NCI-H2029 treated with DMSO at 0.1 percent for 48 hours (cell line): ENCODE measurements around the gene SF3B1.
"Not testable (repeated sequence)": the region's sequence is repeated elsewhere in the genome, so short reads cannot be mapped to it uniquely, and the experiment has no call there.

Experiments
- DNase-seq: peaks from one replicate; lab custom pipeline; 2025; lab: John Stamatoyannopoulos, UW

SF3B1 gene, protein sequence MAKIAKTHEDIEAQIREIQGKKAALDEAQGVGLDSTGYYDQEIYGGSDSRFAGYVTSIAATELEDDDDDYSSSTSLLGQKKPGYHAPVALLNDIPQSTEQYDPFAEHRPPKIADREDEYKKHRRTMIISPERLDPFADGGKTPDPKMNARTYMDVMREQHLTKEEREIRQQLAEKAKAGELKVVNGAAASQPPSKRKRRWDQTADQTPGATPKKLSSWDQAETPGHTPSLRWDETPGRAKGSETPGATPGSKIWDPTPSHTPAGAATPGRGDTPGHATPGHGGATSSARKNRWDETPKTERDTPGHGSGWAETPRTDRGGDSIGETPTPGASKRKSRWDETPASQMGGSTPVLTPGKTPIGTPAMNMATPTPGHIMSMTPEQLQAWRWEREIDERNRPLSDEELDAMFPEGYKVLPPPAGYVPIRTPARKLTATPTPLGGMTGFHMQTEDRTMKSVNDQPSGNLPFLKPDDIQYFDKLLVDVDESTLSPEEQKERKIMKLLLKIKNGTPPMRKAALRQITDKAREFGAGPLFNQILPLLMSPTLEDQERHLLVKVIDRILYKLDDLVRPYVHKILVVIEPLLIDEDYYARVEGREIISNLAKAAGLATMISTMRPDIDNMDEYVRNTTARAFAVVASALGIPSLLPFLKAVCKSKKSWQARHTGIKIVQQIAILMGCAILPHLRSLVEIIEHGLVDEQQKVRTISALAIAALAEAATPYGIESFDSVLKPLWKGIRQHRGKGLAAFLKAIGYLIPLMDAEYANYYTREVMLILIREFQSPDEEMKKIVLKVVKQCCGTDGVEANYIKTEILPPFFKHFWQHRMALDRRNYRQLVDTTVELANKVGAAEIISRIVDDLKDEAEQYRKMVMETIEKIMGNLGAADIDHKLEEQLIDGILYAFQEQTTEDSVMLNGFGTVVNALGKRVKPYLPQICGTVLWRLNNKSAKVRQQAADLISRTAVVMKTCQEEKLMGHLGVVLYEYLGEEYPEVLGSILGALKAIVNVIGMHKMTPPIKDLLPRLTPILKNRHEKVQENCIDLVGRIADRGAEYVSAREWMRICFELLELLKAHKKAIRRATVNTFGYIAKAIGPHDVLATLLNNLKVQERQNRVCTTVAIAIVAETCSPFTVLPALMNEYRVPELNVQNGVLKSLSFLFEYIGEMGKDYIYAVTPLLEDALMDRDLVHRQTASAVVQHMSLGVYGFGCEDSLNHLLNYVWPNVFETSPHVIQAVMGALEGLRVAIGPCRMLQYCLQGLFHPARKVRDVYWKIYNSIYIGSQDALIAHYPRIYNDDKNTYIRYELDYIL

GRCh38 chr2:197434541-197435513 lies at the start of gene SF3B1:
Gene SF3B1, minus strand, starts transcription at chr2:197435028. Its CDS starts 29 bp downstream, at chr2:197434999.
- peak; percentile 66 for DNase-seq

- not testable (repeated sequence) for DNase-seq
Measured at GRCh38 chr2:197484248-197484647, 49.4 kb upstream of the SF3B1 start.

GRCh38 chr2:197480165-197481036 lies 45.6 kb upstream of the SF3B1 start:
- DNase-seq = no peak

- no peak for DNase-seq
Measured at GRCh38 chr2:197477797-197478196, 43.0 kb upstream of the SF3B1 start.

GRCh38 chr2:197472166-197472565 lies 37.3 kb upstream of the SF3B1 start:
- DNase-seq = no peak

GRCh38 chr2:197464175-197464574 lies 29.3 kb upstream of the SF3B1 start:
- no peak for DNase-seq

DNA sequence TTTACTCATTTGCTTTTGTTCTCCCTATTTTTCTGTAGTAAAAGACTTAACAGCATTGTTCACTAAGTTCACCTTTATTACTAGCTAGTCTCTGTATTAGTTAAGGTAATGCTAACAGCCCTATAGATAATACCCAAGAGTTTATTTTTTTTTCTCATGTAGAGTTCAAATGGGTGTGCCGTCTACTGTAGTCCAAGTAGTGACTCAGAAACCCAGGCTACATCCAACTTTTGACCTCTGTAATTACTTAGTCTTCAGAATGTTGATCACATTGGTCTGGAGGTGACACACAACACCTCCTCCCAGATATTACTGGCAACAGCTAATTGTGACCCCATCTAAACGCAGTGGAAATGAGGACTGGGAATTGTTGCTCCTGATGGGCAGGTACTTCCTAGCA lies 26.2 kb upstream of the SF3B1 start:
- DNase-seq = no peak

DNA sequence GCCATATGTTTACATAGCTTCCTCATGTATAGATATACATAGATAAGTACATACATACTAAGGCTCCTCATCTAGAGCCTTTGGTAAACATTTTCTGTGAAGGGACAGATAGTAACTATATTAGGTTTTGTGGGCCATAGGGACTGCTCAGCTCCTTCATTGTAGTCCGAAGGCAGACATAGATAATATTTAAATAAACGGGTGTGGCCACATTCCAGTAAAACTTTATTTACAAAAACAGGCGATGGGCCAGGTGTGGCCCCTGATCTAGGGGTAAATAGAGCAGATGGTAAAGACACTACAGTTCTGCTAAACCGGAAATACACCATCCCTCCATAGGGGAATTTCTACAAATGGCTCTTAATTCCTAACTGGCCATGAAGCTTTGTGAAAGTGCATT lies 25.8 kb upstream of the SF3B1 start:
- DNase-seq = no peak

GRCh38 chr2:197455428-197455827 lies 20.6 kb upstream of the SF3B1 start:
- DNase-seq = no peak

DNA sequence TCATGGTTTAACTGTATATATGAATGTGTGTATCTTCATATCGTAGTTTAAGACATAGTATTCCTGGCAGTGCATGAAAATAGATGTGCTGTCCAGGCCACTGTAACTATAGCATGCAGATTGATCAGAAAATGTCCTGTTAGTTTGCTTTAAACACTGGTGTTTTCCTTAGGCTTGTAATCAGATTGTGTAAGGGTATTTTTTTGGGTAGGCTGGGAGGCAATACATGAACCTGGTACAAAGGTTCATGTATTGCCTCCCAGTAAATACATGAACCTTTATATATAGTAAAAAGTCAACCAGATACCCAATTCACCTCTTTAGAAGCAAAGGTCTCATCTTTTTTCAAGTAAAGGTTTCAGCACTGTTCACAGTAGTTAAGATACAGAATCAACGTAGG lies 20.1 kb upstream of the SF3B1 start:
- no peak for DNase-seq

DNA sequence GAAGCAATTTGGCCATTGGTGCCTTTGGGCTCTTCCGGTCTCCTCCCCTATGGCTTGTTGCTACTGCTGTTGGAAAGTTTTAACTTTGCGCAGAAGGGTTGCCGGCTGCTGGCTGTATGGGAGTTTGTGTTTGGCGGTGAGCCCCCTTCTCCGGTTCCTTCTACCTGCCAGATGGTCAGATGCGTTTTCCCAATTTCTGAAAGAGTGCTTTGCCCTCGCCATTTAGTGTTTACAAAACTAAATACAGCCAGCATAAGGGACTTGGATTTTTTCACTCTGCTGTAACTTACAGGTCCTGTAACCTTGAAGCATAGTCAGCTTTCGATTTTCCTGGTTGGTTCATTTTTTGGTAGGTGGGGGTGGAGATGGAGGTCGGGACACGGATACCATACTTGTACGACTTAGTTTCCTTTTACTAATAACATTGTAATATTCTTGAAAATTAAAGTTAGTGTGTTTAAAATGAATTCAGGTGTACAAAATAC lies 19.1 kb upstream of the SF3B1 start:
- DNase-seq = no peak

DNA sequence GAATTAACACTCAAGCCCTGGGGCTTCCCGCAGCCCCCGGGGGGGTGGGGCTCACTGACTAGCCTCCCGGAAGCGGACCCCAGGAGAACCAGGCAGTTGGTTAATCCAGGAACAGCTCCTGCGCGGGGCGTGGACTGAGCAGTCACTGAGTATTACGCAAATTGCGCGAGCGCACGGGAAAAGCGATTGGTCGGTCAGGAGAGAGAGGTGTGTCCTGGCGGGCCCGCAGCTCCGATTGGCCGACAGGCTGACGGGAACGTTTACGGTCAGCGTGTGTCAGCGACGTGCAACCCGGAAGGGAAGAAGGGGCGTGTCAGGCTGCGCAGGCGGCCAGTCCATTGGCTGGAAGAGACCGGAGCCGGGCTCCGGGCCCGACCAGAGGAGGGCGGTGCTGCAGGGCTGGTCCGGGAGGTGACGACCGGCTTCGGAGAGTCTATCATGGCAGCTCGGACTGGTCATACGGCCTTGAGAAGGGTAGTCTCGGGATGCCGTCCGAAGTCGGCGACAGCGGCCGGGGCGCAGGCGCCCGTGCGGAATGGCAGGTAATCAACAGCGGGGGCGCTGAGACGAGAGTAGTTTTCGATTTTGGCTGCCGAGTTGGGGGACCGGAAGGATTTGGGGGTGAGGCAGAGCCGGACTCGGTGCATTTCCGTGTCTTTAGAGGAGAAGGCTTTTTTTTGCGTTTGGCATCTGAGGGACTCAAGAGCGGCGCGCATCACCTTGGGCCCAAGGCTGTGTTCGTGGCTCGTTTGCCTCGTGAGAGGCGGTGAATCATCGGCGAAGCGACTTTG lies 18.5 kb upstream of the SF3B1 start, which contains the start of gene COQ10B:
Gene COQ10B (plus strand): TSS at position 430 of the 791 bp plus-strand sequence. CDS start 9 bp downstream, at position 439.
- peak; percentile 92 for DNase-seq

GRCh38 chr2:197452754-197453122 lies 17.9 kb upstream of the SF3B1 start:
- no peak for DNase-seq

DNA sequence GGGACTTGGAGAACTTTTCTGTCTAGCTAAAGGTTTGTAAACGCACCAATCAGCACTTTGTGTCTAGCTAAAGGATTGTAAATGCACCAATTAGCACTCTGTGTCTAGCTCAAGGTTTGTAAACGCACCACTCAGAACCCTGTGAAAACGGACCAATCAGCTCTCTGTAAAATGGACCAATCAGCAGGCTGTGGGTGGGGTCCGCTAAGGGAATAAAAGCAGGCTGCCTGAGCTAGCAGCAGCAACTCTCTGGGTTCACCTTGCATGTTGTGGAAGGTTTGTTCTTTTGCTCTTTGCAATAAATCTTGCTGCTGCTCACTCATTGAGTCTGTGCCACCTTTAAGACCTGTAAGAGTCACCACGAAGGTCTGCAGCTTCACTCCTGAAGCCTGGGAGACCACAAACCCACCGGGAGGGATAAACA lies 16.1 kb upstream of the SF3B1 start:
- not testable (repeated sequence) for DNase-seq

- peak; percentile 42 for DNase-seq
Measured at GRCh38 chr2:197450465-197450864, 15.6 kb upstream of the SF3B1 start.

- DNase-seq = no peak
Measured at GRCh38 chr2:197446844-197447243, 12.0 kb upstream of the SF3B1 start.

GRCh38 chr2:197445746-197446145 lies 10.9 kb upstream of the SF3B1 start:
- no peak for DNase-seq

DNA sequence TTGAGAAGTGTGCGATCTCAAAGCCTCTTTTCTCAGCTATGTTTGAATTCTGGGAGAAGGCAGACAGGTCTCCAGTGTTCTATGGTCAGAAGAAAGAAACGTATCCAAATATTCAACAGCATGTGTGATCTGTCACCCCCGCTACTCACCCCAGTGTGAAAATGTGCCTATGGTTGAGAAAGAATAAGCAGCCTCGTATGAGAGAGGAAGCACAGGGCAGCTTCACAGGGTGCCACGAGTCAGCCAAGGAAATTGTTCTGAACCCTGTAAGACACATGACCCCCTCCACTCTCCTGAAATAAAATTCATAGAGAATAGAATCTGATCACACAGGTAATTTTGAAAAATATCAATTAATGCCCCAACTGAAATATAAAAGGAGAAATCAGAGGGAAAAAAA lies 8.0 kb upstream of the SF3B1 start:
- DNase-seq = no peak

GRCh38 chr2:197437380-197437779 lies 2.6 kb upstream of the SF3B1 start:
- DNase-seq = no peak
